K562 (cell line): Measurements from ENCODE around the gene NEB. TPM values are rescaled to one million over a fixed set of nuclear protein-coding genes. Genes with fewer than 3 reads are reported as not detected.

Experiments used
- CHCHD3 ChIP-seq: fragments of 250-450 bp; sonication (Bioruptor Pico); IDR thresholded peaks from 2 replicates; pipeline ENCODE4 v2.1.2; 2022; ENCODE audit warnings: mild to moderate bottlenecking
- COPS2 ChIP-seq: fragments of 450-650 bp; conservative IDR thresholded peaks from 2 replicates; pipeline ENCODE4 v1.6.1; 2016; ENCODE audit warnings: mild to moderate bottlenecking, moderate library complexity
- DLX4 ChIP-seq: fragments of 250-450 bp; sonication (Bioruptor Pico); IDR thresholded peaks from 2 replicates; pipeline ENCODE4 v1.6.1; 2021; ENCODE audit warnings: mild to moderate bottlenecking
- ILF3 ChIP-seq: fragments of 450-650 bp; IDR thresholded peaks from 2 replicates; pipeline ENCODE4 v1.6.1; 2018; ENCODE audit warnings: antibody characterized with exemption, mild to moderate bottlenecking, moderate library complexity, borderline replicate concordance
- LEF1 ChIP-seq: fragments of 450-650 bp; IDR thresholded peaks from 2 replicates; pipeline ENCODE4 v1.6.1; 2016; ENCODE audit warnings: mild to moderate bottlenecking
- MGA ChIP-seq: fragments of 450-650 bp; IDR thresholded peaks from 2 replicates; pipeline ENCODE4 v1.6.1; 2016; ENCODE audit warnings: mild to moderate bottlenecking, moderate library complexity
- PHB2 ChIP-seq: fragments of 450-650 bp; IDR thresholded peaks from 2 replicates; pipeline ENCODE4 v1.6.1; 2017; ENCODE audit warnings: low read depth
- POLR3A ChIP-seq: IDR thresholded peaks from 2 replicates; pipeline ENCODE4 v1.6.1; 2011; ENCODE audit warnings: borderline replicate concordance, mild to moderate bottlenecking, moderate library complexity; ENCODE audit not compliant: insufficient read length, insufficient read depth; ENCODE audit errors: extremely low read depth
- SMARCA4 ChIP-seq: fragments of 450-650 bp; IDR thresholded peaks from 2 replicates; pipeline ENCODE4 v1.6.1; 2016
- SREBF1 ChIP-seq: fragments of 150-350 bp; IDR thresholded peaks from 2 replicates; pipeline ENCODE4 v1.6.1; 2014; ENCODE audit warnings: antibody characterized with exemption, low read depth, low read length, borderline replicate concordance
- TRIM25 ChIP-seq: fragments of 450-650 bp; IDR thresholded peaks from 2 replicates; pipeline ENCODE4 v1.7.0; 2016; ENCODE audit warnings: borderline replicate concordance
- ZBTB9 ChIP-seq: fragments of 450-650 bp; formaldehyde crosslinking; IDR thresholded peaks from 2 replicates; pipeline ENCODE4 v1.4.0; 2020; ENCODE audit warnings: mild to moderate bottlenecking, moderate library complexity
- ZNF146 ChIP-seq: IDR thresholded peaks from one replicate; pipeline ENCODE4 v1.6.1; 2018; ENCODE audit warnings: missing compliant biosample characterization; ENCODE audit not compliant: unreplicated experiment
- polyA plus RNA-seq, 8 experiments: library from polyadenylated mRNA; depleted of rRNA in 4 of 8; stranded (reverse) in 5 of 8; unstranded in 3 of 8; fragments of >200 nt; fragmentation: Nextera tagmentation in 2 of 8; fragmentation: Illumina TruSeq in 1 of 8; extraction: Ambion mirVana in 2 of 8; extraction: Trizol in 1 of 8; gene quantifications; 2 replicates each; pipeline versions ENCODE4 v1.2.1 to v1.2.3, GENCODE V29; 2011 to 2014; ENCODE audit warnings: inconsistent platforms in 1 of 8, missing spikeins in 1 of 8
- total RNA-seq, 7 experiments: library from RNA; depleted of rRNA in 6 of 7; stranded (reverse); fragments of >200 nt in 6 of 7; fragmentation: Illumina TruSeq in 2 of 7; extraction: Trizol in 2 of 7; gene quantifications; 2 replicates each; pipeline versions ENCODE4 v1.2.1 to v1.2.3, GENCODE V29; 2011 to 2021; ENCODE audit warnings: low replicate concordance in 1 of 7

Gene NEB
- total and polyA plus RNA-seq, 9 of the 15 experiments (the other 6 are each of a cell fraction or from before 2014, with no cell fraction given): 1.7 to 3.8 (median 2.9) TPM

GRCh38 chr2:151756820-151757219 is 22.5 kb upstream of the NEB start (continued):
- TF ChIP-seq PHB2: no peak
- TF ChIP-seq ZNF146: no peak
- TF ChIP-seq ZBTB9 (CRISPR knock-in tag): peak; percentile 31; the same call in 1 of the 2 replicates
- TF ChIP-seq LEF1: no peak
- 0 out of 2 replicates have a peak, but pooled peaks have one; percentile 38 for TF ChIP-seq MGA
- no peak for TF ChIP-seq CHCHD3 (CRISPR knock-in tag)
- no peak for TF ChIP-seq SREBF1
- TF ChIP-seq SMARCA4: peak; percentile 48; the same call in 1 of the 2 replicates
- TF ChIP-seq COPS2: no peak
- no peak for TF ChIP-seq ILF3
- no peak for TF ChIP-seq POLR3A
- TF ChIP-seq TRIM25: no peak
- TF ChIP-seq DLX4 (CRISPR knock-in tag): no peak
